Thymus (tissue), 11 donors: ENCODE data around the gene FGFBP3. TPM values are rescaled to one million over a fixed set of nuclear protein-coding genes. Genes with fewer than 3 reads are reported as not detected.

Experiments used
- DNase-seq, 9 donors: peaks; one replicate each; pipeline ENCODE4 v3.0.0-alpha.2; 2013; ENCODE audit warnings: low spot score in 9 of 9, low read depth in 6 of 9, missing footprints in 1 of 9
- H3K27ac ChIP-seq, 2 donors: one replicate each; pipeline ENCODE4 v1.5.1; 2013; ENCODE audit warnings: control low read depth in 1 of 2, low read depth in 1 of 2, low read length in 1 of 2, mild to moderate bottlenecking in 1 of 2, moderate library complexity in 1 of 2
- H3K27me3 ChIP-seq, 2 donors: one replicate each; pipeline ENCODE4 v1.5.1; 2013; ENCODE audit warnings: low read length in 1 of 2; ENCODE audit not compliant: control insufficient read depth in 2 of 2, insufficient read depth in 1 of 2
- H3K36me3 ChIP-seq, 2 donors: one replicate each; pipeline ENCODE4 v1.5.1; 2013; ENCODE audit warnings: low read length in 1 of 2, mild to moderate bottlenecking in 1 of 2, moderate library complexity in 1 of 2; ENCODE audit not compliant: control insufficient read depth in 2 of 2, insufficient read depth in 2 of 2
- H3K4me1 ChIP-seq, 2 donors: one replicate each; pipeline ENCODE4 v1.5.1; 2013; ENCODE audit warnings: low read length in 2 of 2; ENCODE audit not compliant: control insufficient read depth in 2 of 2, insufficient read depth in 2 of 2
- H3K4me3 ChIP-seq, 2 donors: one replicate each; pipeline ENCODE4 v1.5.1; 2013; ENCODE audit warnings: low read length in 2 of 2, control low read depth in 1 of 2, mild to moderate bottlenecking in 1 of 2
- H3K9me3 ChIP-seq, 2 donors: one replicate each; pipeline ENCODE4 v1.5.1; 2013; ENCODE audit warnings: low read length in 1 of 2, mild to moderate bottlenecking in 1 of 2; ENCODE audit not compliant: control insufficient read depth in 2 of 2, insufficient read depth in 1 of 2
- WGBS: extraction: QIAGEN DNeasy Blood & Tissue Kit; methylation state at CpG from one replicate; pipeline ENCODE4 v1.1.7; 2013; 5-methylcytosine and 5-hydroxymethylcytosine counted together
- polyA plus RNA-seq: library from polyadenylated mRNA; stranded (reverse); fragments of 200-250 nt; gene quantifications from one replicate; pipeline ENCODE4 v1.2.3, GENCODE V29; 2013
- total RNA-seq: library from RNA; stranded (reverse); fragments of 120-200 nt; gene quantifications from one replicate; pipeline ENCODE4 v1.2.4, GENCODE V29; 2013
- donor health status: healthy.

The FGFBP3 gene
- total and polyA plus RNA-seq, 2 donors: 0.52 to 1.9 TPM

DNA sequence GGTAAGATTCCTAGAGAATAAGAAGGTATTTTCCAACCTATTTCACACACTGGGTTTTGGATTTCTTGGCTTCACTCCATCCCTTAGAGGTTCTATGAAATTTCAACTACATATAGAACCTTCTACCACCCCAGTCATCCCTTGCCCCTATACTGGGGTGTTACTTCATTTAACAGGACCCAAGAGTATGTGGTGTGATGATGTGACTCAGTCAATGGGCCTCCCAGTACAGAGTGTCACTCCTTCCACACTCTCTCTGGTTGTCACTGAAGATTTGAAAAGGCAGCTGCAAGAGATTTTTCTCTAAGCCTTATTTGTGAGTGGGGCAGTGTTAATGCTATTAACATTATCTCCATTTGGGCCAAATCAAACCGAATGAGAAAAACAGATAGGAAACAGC, 33.5 kb downstream of the FGFBP3 start:
- WGBS: 94% methylated on average over 1 of the region's 1 CpG
- Histone ChIP-seq H3K4me1 (no peaks in the 10 kb centered on the region), H3K9me3 (no peaks in the 10 kb centered on the region), H3K27me3 (no peaks in the 10 kb centered on the region), H3K4me3 (no peak overlapping the region), H3K27ac (no peak overlapping the region), H3K36me3 (no peaks in the 10 kb centered on the region)
- DNase-seq: no peak

DNA sequence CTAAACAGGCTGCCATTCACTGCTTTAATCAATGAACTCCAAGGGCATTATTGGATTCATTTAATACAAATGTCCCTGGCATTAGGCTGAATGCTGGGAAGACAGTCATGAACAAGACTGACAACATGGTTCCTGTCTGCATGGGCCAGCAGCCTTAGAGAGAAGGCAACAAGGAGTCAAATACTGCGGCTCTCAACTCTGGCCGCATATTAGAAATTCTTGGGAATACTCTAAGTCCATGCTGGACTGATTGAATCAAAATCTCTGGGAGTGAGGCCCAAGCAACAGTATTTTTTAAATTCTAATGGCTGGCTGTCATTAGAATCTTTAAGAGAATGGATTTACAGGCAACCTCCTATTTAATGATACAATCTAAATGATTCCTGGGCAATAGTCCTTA, 34.1 kb downstream of the FGFBP3 start:
- Histone ChIP-seq H3K27me3 (no peaks in the 10 kb centered on the region), H3K4me1 (no peaks in the 10 kb centered on the region), H3K4me3 (no peak overlapping the region), H3K36me3 (no peaks in the 10 kb centered on the region), H3K27ac (no peak overlapping the region), H3K9me3 (no peaks in the 10 kb centered on the region)
- no peak for DNase-seq
- 100% methylated on average over 2 of the region's 2 CpGs for WGBS

DNA sequence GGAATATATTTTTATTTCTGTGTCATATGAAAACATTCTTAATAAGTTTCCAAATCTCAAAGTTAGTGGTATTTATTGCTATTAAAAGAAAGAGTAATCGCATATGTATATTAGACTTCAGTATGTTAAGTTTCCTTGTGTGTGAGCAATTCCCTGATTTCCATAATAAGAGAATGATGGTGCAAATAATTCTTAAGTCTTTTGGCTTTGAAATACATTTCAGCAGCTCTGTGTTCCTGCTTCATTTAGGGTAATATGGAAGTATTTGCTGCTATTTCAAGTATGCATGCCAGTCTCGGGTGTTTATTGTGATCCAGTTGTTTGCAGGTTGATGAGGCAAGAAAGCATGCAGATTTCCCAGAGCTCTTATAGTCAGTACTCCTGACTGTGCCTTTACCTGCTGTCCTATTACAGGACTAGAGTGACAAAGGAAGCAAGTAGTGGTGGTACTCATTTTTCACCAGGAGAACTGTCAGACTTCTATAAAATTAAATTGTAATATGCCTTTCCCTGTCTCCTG, 43.7 kb downstream of the FGFBP3 start:
- 98% methylated on average over 2 of the region's 2 CpGs for WGBS

DNA sequence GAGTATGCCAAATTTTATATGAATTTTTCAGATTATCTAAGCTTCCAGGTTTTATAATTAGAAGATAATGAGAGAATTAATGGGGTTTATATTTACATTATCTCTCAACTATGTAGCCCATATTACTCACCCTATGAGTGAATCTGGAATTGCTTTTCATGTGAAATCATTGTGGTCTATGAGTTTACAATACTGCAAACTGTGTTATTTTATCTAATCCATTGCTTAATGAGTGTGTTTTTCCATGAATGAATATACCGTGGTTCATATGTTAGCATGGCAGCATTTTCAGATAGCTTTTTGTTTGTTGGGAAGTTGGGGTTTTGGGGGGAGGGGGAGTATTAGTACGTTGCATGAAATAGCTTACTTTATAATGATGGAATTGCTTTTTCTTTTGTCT, 44.5 kb downstream of the FGFBP3 start:
- H3K36me3 ChIP-seq: peaks cover 8 to 48% of the 10 kb centered on the region in 2 donors
- DNase-seq: no peak
- no peaks in the 10 kb centered on the region for H3K4me1 ChIP-seq
- no peaks in the 10 kb centered on the region for H3K27me3 ChIP-seq
- H3K9me3 ChIP-seq: no peaks in the 10 kb centered on the region
- WGBS: 98% methylated on average over 2 of the region's 2 CpGs
- no peak overlapping the region for H3K27ac ChIP-seq
- no peak overlapping the region for H3K4me3 ChIP-seq

More for the DNA sequence above, 43.7 kb downstream of the FGFBP3 start:
- H3K27me3 ChIP-seq: no peaks in the 10 kb centered on the region
- no peak for DNase-seq
- H3K9me3 ChIP-seq: no peaks in the 10 kb centered on the region
- no peaks in the 10 kb centered on the region for H3K4me1 ChIP-seq
- no peak overlapping the region for H3K27ac ChIP-seq
- no peak overlapping the region for H3K4me3 ChIP-seq
- peaks cover 8 to 39% of the 10 kb centered on the region in 2 donors for H3K36me3 ChIP-seq

DNA sequence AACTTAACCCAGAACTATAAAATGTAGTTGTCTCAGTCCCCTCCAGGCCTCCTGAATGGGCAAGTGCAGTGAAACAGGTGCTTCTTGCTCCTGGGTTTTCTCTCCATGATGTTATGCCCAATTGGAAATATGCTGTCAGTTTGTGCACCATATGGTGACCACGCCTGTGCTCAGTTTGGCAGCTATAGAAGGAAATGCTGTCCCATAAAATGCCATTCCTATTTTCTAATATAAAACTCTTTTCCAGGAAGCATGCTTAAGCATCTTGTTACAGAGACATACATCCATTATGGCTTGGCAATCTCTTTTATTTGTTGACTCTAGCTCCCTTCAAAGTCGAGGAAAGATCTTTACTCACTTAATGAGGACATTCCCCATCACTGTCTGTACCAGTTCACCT, 45.2 kb downstream of the FGFBP3 start:
- DNase-seq: no peak
- Histone ChIP-seq H3K4me3 (no peak overlapping the region), H3K27ac (no peak overlapping the region), H3K36me3 (peaks cover 11 to 55% of the 10 kb centered on the region in 2 donors), H3K4me1 (no peaks in the 10 kb centered on the region), H3K9me3 (no peaks in the 10 kb centered on the region), H3K27me3 (no peaks in the 10 kb centered on the region)
- 96% methylated on average over 2 of the region's 2 CpGs for WGBS

DNA sequence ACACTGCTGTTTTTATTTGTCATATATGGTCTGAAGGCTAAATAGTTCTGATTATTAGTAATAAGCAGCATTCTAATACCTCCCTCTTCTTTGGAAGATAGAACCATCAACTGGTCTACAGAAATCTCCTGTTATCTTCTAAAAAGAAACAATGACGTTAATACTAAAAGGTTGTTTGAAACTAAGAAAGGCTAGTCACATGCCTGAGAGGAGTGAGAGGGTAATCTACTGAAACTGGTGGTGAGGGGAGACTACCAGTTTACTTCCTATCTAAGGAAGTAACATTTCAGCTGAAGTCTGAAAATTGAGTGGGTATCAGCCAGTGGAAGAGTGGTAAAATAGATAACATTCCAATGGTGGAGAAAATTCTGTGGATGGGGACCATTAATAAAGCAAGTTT, 48.4 kb downstream of the FGFBP3 start:
- DNase-seq: no peak
- no peaks in the 10 kb centered on the region for H3K9me3 ChIP-seq
- H3K4me3 ChIP-seq: no peak overlapping the region
- no peak overlapping the region for H3K27ac ChIP-seq
- H3K27me3 ChIP-seq: no peaks in the 10 kb centered on the region
- no peaks in the 10 kb centered on the region for H3K4me1 ChIP-seq
- 98% methylated on average over 1 of the region's 1 CpG for WGBS
- peaks cover 10 to 73% of the 10 kb centered on the region in 2 donors for H3K36me3 ChIP-seq

DNA sequence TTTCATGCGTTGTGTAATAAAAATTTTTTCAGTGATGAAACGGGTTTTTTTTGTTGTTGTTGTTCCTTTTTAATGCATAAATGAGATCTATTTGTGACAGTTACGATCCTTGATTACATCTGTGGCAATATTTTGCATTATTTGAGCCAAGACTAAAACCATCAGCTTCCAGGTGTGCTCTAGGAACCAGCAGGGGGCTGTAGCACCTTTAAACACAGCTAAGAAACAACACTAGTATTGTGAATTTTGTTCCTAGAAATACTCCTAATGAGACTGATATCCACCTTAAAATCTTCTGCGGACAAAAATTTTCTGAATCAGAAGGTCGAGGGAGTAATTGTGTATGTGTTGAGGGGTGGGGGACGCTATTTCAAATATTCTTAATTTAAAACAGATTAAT, 52.6 kb downstream of the FGFBP3 start:
- H3K27me3 ChIP-seq: no peaks in the 10 kb centered on the region
- DNase-seq: peak in 1 of 9 donors; percentile 18
- H3K27ac ChIP-seq: no peak overlapping the region
- H3K4me3 ChIP-seq: no peak overlapping the region
- H3K36me3 ChIP-seq: peaks cover 10 to 63% of the 10 kb centered on the region in 2 donors
- H3K4me1 ChIP-seq: no peaks in the 10 kb centered on the region
- H3K9me3 ChIP-seq: no peaks in the 10 kb centered on the region
- 95% methylated on average over 6 of the region's 6 CpGs for WGBS

Other genes starting within 250 kb of the FGFBP3 start
- 32.2 TPM for gene TNKS2, start 111.1 kb downstream of the FGFBP3 start, total RNA-seq
- gene TNKS2, start 111.1 kb downstream of the FGFBP3 start, polyA plus RNA-seq: 27.7 TPM
- 49.9 TPM for gene BTAF1, start 14.3 kb upstream of the FGFBP3 start, total RNA-seq
- 15.0 TPM for gene BTAF1, start 14.3 kb upstream of the FGFBP3 start, polyA plus RNA-seq